IPS-15b (cell line): Measurements from ENCODE around the gene IFT80.

Experiments used
- H3K27me3 ChIP-seq: one replicate; pipeline ENCODE4 v1.6.1; 2013; ENCODE audit warnings: low read length; ENCODE audit not compliant: control insufficient read depth, insufficient read depth
- H3K36me3 ChIP-seq: one replicate; pipeline ENCODE4 v1.6.1; 2013; ENCODE audit warnings: low read length; ENCODE audit not compliant: control insufficient read depth, insufficient read depth
- H3K4me1 ChIP-seq: one replicate; pipeline ENCODE4 v1.6.1; 2013; ENCODE audit warnings: mild to moderate bottlenecking, low read length; ENCODE audit not compliant: control insufficient read depth, insufficient read depth
- H3K4me3 ChIP-seq: one replicate; pipeline ENCODE4 v1.5.1; 2013; ENCODE audit warnings: low read depth, low read length
- H3K9ac ChIP-seq: one replicate; pipeline ENCODE4 v1.6.1; 2013; ENCODE audit warnings: low read depth, mild to moderate bottlenecking, low read length
- H3K9me3 ChIP-seq: one replicate; pipeline ENCODE4 v1.6.1; 2013; ENCODE audit warnings: mild to moderate bottlenecking, low read length; ENCODE audit not compliant: control insufficient read depth, insufficient read depth

IFT80 gene

GRCh38 chr3:160287666-160288065 is 111.4 kb downstream of the IFT80 start:
- no peaks in the 10 kb centered on the region for H3K27me3 ChIP-seq

DNA sequence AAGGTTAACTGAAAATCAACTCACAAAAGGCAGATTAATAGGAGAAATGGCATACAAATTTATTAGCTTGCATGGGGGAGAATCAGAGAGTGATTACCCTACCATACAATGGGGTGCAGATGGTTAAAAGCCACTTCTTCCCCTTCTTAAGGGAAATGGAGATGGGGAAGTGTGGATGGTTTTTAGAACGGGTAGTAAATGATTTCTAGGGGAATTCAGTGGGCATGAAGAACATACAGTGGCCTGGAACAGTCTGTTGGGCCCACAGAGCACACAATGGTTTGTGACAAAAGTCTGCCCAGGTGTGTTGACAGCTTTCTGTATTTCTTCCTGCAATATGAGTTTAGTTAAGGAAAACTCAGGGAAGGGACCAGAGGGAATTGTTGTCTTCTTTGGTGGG is 112.8 kb downstream of the IFT80 start:
- no peaks in the 10 kb centered on the region for H3K27me3 ChIP-seq
- no peaks in the 10 kb centered on the region for H3K4me1 ChIP-seq
- H3K36me3 ChIP-seq = no peaks in the 10 kb centered on the region
- no peak overlapping the region for H3K9ac ChIP-seq
- no peaks in the 10 kb centered on the region for H3K9me3 ChIP-seq
- H3K4me3 ChIP-seq = no peak overlapping the region

More at GRCh38 chr3:160287666-160288065, 111.4 kb downstream of the IFT80 start:
- Histone ChIP-seq H3K9me3 (no peaks in the 10 kb centered on the region), H3K4me3 (no peak overlapping the region), H3K36me3 (no peaks in the 10 kb centered on the region), H3K4me1 (no peaks in the 10 kb centered on the region), H3K9ac (no peak overlapping the region)

DNA sequence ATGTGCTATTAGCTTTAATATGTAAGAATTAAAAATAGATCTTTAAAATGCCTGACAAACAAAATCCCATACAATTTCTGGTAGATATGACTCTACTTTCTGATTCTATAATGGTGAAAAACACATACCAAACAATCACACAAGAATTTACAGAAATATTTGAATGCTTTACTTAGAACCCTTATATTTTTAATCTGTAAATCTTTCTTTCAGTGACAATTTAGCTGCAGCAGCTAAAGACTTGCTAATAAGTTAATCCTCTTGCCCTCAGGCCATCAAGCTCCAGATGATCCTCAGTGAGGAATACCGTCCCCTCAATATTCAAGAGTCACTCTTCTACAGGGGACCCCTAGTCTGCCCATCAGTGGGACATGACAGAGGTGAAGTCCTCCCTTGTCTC is 118.2 kb downstream of the IFT80 start:
- no peak overlapping the region for H3K9ac ChIP-seq
- no peaks in the 10 kb centered on the region for H3K36me3 ChIP-seq
- peaks cover 3% of the 10 kb centered on the region for H3K4me1 ChIP-seq
- no peaks in the 10 kb centered on the region for H3K9me3 ChIP-seq
- no peak overlapping the region for H3K4me3 ChIP-seq
- H3K27me3 ChIP-seq = no peaks in the 10 kb centered on the region

DNA sequence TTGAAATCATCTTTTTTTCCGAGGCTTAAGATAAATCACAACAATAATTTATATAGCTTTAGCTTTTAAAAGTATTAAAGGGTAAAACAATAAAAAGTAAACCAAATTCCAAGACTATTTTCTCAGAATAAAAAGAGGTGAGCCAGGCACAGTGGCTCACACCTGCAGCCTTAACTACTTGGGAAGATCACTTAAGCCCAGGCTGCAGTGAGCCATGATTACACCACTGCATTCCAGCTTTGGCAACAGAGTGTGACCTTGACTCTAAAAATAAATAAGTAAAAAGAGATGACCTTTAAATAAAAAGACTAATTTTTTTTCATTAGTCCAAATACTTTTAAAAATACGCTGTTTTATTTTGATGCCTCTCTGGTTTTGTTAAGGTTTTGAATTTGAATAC is 119.4 kb downstream of the IFT80 start:
- H3K9me3 ChIP-seq = no peaks in the 10 kb centered on the region
- peaks cover 3% of the 10 kb centered on the region for H3K4me1 ChIP-seq
- no peaks in the 10 kb centered on the region for H3K27me3 ChIP-seq
- H3K4me3 ChIP-seq = no peak overlapping the region
- no peaks in the 10 kb centered on the region for H3K36me3 ChIP-seq
- H3K9ac ChIP-seq = no peak overlapping the region

- no peaks in the 10 kb centered on the region for H3K36me3 ChIP-seq
- no peaks in the 10 kb centered on the region for H3K27me3 ChIP-seq
- no peak overlapping the region for H3K9ac ChIP-seq
- H3K4me1 ChIP-seq = peaks cover 3% of the 10 kb centered on the region
- H3K4me3 ChIP-seq = no peak overlapping the region
- H3K9me3 ChIP-seq = no peaks in the 10 kb centered on the region
Observed at GRCh38 chr3:160278210-160278609, 120.8 kb downstream of the IFT80 start.

DNA sequence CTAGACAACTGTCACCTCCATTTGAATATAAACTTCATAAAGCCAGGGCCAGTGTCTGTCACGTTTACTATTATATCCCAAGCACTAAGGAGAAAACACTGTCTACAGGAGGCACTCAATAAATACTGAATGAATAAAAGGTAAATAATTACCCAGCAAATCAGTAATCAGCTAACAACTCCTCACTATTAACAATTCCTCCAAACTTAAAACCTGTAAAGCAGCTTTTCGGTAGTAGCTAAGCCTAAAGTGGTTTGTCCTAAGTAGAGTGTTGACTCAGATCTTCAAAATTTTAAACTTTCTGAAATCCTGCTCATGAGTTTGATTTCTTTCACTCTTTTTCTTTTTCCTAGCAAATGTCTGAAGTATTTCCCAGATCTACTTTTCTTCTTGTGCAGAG is 133.9 kb downstream of the IFT80 start:
- Histone ChIP-seq H3K4me3 (no peak overlapping the region), H3K9me3 (no peaks in the 10 kb centered on the region), H3K9ac (no peak overlapping the region), H3K4me1 (no peaks in the 10 kb centered on the region), H3K36me3 (no peaks in the 10 kb centered on the region), H3K27me3 (no peaks in the 10 kb centered on the region)

DNA sequence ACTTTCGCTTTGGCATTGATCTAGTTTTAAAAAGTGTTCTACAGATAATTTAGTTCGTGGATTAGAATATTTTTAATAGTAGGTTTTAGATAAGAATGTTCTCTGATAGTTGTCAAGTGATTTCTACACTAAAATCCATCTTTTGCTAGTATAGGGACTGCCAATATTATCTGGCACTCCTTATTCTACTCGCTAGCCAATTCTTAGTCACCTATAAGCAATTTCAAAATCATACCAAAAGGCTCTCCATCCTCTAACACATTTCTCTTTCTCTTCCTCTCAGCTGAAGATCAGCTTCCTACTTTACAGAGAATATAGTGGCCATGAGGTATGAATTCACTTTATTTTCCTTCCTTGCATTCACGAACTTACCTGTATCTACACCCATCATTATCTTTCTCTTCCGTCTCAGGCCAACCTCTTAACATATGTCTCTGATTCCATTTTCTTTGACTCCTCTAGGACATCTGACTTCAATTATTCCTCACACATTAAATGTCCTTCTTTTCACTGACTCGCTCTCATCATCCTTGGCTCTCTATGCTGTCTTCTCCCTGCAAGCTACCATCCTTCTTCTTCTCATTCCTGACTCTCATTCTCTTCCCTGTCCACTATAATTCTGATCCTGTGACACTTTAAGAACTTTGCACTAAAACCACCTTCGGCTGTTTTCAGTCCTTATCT is 138.3 kb downstream of the IFT80 start:
- Histone ChIP-seq H3K4me3 (no peak overlapping the region), H3K9me3 (no peaks in the 10 kb centered on the region), H3K9ac (no peak overlapping the region), H3K4me1 (no peaks in the 10 kb centered on the region), H3K36me3 (no peaks in the 10 kb centered on the region), H3K27me3 (no peaks in the 10 kb centered on the region)

DNA sequence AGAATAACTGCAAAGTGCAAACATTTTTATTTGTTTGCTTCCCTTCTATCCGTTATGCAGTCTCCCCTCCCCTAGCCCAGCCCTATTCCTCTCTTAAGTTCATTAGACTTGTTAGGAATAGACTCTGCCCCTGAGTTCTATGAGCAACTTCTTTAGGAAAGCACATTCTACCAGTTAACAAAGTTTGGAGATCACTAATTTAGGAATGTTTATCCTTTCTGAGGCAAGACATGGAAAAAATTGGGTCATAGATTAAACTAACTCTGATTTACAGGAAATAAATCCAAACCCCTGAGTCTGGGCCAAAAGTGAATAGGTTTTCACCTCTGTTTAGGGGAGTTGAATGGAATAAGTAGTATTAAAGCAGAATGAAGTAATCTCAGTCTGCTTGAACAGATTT is 139.4 kb downstream of the IFT80 start:
- H3K9me3 ChIP-seq = no peaks in the 10 kb centered on the region
- no peak overlapping the region for H3K4me3 ChIP-seq
- H3K4me1 ChIP-seq = no peaks in the 10 kb centered on the region
- H3K36me3 ChIP-seq = no peaks in the 10 kb centered on the region
- no peak overlapping the region for H3K9ac ChIP-seq
- H3K27me3 ChIP-seq = no peaks in the 10 kb centered on the region

GRCh38 chr3:160257606-160258005 is 141.4 kb downstream of the IFT80 start:
- H3K27me3 ChIP-seq = no peaks in the 10 kb centered on the region
- no peak overlapping the region for H3K4me3 ChIP-seq
- no peaks in the 10 kb centered on the region for H3K9me3 ChIP-seq
- H3K4me1 ChIP-seq = no peaks in the 10 kb centered on the region
- no peak overlapping the region for H3K9ac ChIP-seq
- no peaks in the 10 kb centered on the region for H3K36me3 ChIP-seq

DNA sequence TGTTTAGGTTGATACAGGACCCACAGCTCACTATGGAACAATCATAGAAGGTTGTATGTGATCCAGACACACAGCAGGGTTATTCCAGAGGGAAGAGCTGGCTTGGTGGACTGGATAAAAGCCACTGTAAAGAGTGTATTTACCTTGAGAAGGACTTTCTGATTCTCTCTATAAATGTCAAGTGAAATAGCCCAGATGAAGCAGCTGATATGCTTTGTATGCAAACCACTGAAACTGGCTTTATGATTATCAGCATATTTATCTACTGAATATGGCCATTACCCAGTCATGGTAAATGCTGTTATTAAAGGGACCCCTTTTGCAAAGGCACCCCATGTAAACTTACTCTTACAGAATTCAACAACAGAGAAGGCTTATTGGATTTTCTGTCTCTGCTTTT is 145.7 kb downstream of the IFT80 start:
- Histone ChIP-seq H3K9me3 (no peaks in the 10 kb centered on the region), H3K4me3 (no peak overlapping the region), H3K36me3 (no peaks in the 10 kb centered on the region), H3K27me3 (no peaks in the 10 kb centered on the region), H3K9ac (no peak overlapping the region), H3K4me1 (no peaks in the 10 kb centered on the region)

- no peaks in the 10 kb centered on the region for H3K27me3 ChIP-seq
- H3K36me3 ChIP-seq = no peaks in the 10 kb centered on the region
- no peaks in the 10 kb centered on the region for H3K4me1 ChIP-seq
- no peak overlapping the region for H3K9ac ChIP-seq
- no peaks in the 10 kb centered on the region for H3K9me3 ChIP-seq
- no peak overlapping the region for H3K4me3 ChIP-seq
Observed at GRCh38 chr3:160247766-160248165, 151.3 kb downstream of the IFT80 start.

DNA sequence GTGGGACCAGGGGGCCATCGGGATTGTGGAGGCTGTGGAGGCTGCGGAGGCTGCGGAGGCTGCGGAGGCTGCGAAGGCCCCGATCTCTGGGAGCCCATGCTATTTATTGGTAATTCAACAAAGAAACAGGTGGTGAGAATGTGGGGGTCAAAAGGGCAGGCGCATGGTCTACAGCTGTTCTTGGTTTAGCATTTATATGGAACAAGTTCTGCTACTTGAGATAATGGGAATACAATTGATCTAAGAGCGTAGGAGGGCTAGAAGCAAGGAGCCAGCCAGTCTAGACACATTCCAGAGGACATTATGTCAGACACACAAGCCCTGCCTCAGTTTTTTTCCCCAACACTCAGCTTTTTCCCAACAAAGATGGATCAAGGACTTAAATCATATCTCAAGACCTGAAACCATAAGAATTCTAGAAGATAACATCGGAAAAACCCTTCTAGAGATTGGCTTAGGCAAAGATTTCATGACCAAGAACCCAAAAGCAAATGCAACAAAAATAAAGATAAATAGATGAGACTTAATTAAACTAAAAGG is 153.7 kb downstream of the IFT80 start:
- Histone ChIP-seq H3K4me1 (no peaks in the 10 kb centered on the region), H3K9ac (no peak overlapping the region), H3K4me3 (no peak overlapping the region), H3K9me3 (no peaks in the 10 kb centered on the region), H3K36me3 (no peaks in the 10 kb centered on the region), H3K27me3 (no peaks in the 10 kb centered on the region)
